H1 (cell line): ENCODE data around the gene ADAMTS16. TPM values are rescaled to one million over a fixed set of nuclear protein-coding genes. Genes with fewer than 3 reads are reported as not detected.

Experiments used
- CTCF ChIA-PET: fragments of 300-600 bp; sonication (Branson Sonifier 250); formaldehyde crosslinking; loops from one replicate; lab custom pipeline; 2021; ENCODE audit not compliant: partially characterized antibody; lab: Charles Lee
- POLR2A ChIA-PET: fragments of 300-600 bp; sonication (Branson Sonifier 250); formaldehyde crosslinking; loops from one replicate; lab custom pipeline; 2021; ENCODE audit warnings: inconsistent platforms; ENCODE audit not compliant: partially characterized antibody; lab: Charles Lee
- DNase-seq, 2 experiments: peaks; one replicate each; pipeline versions ENCODE4 v3.0.0 to v3.0.0-alpha.2; 2010 to 2022; ENCODE audit warnings: low spot score in 2 of 2, low read depth in 1 of 2, mixed read lengths in 1 of 2
- FAIRE-seq: peaks from 2 replicates; lab custom pipeline; 2011; peaks lifted over from hg19 to GRCh38; lab: Jason Lieb, UNC
- H2AFZ ChIP-seq: 2 replicates; pipeline ENCODE4 v1.8.1; 2012; ENCODE audit warnings: low read length, inconsistent platforms
- H2AK5ac ChIP-seq: 2 replicates; pipeline ENCODE4 v1.6.1; 2013; ENCODE audit warnings: low read depth, low read length
- H2BK120ac ChIP-seq: replicated peaks from 2 replicates; pipeline ENCODE3; 2013; ENCODE audit warnings: low read depth, low read length, inconsistent platforms
- H2BK12ac ChIP-seq: 2 replicates; pipeline ENCODE4 v1.6.1; 2013; ENCODE audit warnings: low read depth, low read length
- H2BK15ac ChIP-seq: 2 replicates; pipeline ENCODE4 v1.6.1; 2013; ENCODE audit warnings: low read length
- H2BK20ac ChIP-seq: 2 replicates; pipeline ENCODE4 v1.6.1; 2013; ENCODE audit warnings: low read length
- H2BK5ac ChIP-seq: 2 replicates; pipeline ENCODE4 v1.6.1; 2013; ENCODE audit warnings: low read depth, low read length
- H3K14ac ChIP-seq: 2 replicates; pipeline ENCODE4 v1.6.1; 2013; ENCODE audit warnings: inconsistent platforms; ENCODE audit not compliant: insufficient read length
- H3K18ac ChIP-seq: 2 replicates; pipeline ENCODE4 v1.6.1; 2013; ENCODE audit warnings: low read length; ENCODE audit errors: extremely low read depth
- H3K23ac ChIP-seq: 2 replicates; pipeline ENCODE4 v1.6.1; 2013; ENCODE audit warnings: inconsistent platforms; ENCODE audit not compliant: insufficient read length
- H3K23me2 ChIP-seq: 2 replicates; pipeline ENCODE4 v1.6.1; 2013; ENCODE audit warnings: low read depth, low read length
- H3K27ac ChIP-seq: 2 replicates; pipeline ENCODE4 v1.6.1; 2011; ENCODE audit warnings: low read depth, low read length, inconsistent platforms
- H3K27me3 ChIP-seq, 4 experiments: replicated peaks in 1 of 4; 1 replicate in 1 of 4; 2 replicates in 3 of 4; pipeline versions ENCODE4 v1.6.1 to v1.8.1; 2011 to 2013; ENCODE audit warnings: low read length in 3 of 4, mild to moderate bottlenecking in 3 of 4, inconsistent platforms in 2 of 4, mixed read lengths in 2 of 4, moderate library complexity in 1 of 4; ENCODE audit not compliant: control insufficient read depth in 3 of 4, insufficient read depth in 3 of 4; ENCODE audit errors: extremely low read depth in 1 of 4
- H3K36me3 ChIP-seq, 4 experiments: 2 replicates each; pipeline versions ENCODE4 v1.6.1 to v1.8.1; 2011 to 2013; ENCODE audit warnings: mild to moderate bottlenecking in 4 of 4, low read length in 3 of 4, moderate library complexity in 2 of 4, control low read depth in 1 of 4, inconsistent platforms in 1 of 4; ENCODE audit not compliant: insufficient read depth in 4 of 4, control insufficient read depth in 2 of 4
- H3K4ac ChIP-seq: replicated peaks from 2 replicates; pipeline ENCODE3; 2013; ENCODE audit warnings: low read length, low read depth, mixed read lengths, inconsistent platforms; ENCODE audit not compliant: insufficient read length
- H3K4me1 ChIP-seq, 4 experiments: replicated peaks in 1 of 4; 1 replicate in 1 of 4; 2 replicates in 3 of 4; pipeline versions ENCODE4 v1.6.1 to v1.8.1; 2011 to 2013; ENCODE audit warnings: low read length in 3 of 4, inconsistent platforms in 2 of 4, mixed read lengths in 1 of 4; ENCODE audit not compliant: insufficient read depth in 4 of 4, control insufficient read depth in 3 of 4
- H3K4me2 ChIP-seq, 2 experiments: 2 replicates each; pipeline versions ENCODE4 v1.6.1 to v1.8.1; 2011 to 2013; ENCODE audit warnings: low read depth in 2 of 2, low read length in 2 of 2, control low read depth in 1 of 2, inconsistent platforms in 1 of 2, mild to moderate bottlenecking in 1 of 2; ENCODE audit not compliant: insufficient read depth in 1 of 2
- H3K4me3 ChIP-seq, 4 experiments: fragments of 200-600, 300-600 bp in 1 of 4; sonication (generic), shearing (Covaris generic), sonication (Bioruptor Twin) in 1 of 4; 2 replicates each; pipeline versions ENCODE4 v1.5.1 to v1.8.1; 2011 to 2016; ENCODE audit warnings: low read length in 4 of 4, low read depth in 3 of 4, control low read depth in 2 of 4, inconsistent platforms in 2 of 4, mild to moderate bottlenecking in 2 of 4, mixed read lengths in 1 of 4, moderate library complexity in 1 of 4; ENCODE audit not compliant: insufficient read depth in 2 of 4; ENCODE audit errors: extremely low read depth in 1 of 4
- H3K56ac ChIP-seq: replicated peaks from 2 replicates; pipeline ENCODE3; 2013; ENCODE audit warnings: low read depth, mild to moderate bottlenecking, mixed read lengths, low read length, inconsistent platforms; ENCODE audit not compliant: insufficient read length
- H3K79me1 ChIP-seq: 2 replicates; pipeline ENCODE4 v1.6.1; 2013; ENCODE audit warnings: low read depth, low read length, control low read depth
- H3K79me2 ChIP-seq, 2 experiments: 2 replicates each; pipeline versions ENCODE4 v1.6.1 to v1.8.1; 2012 to 2013; ENCODE audit warnings: low read length in 2 of 2, mild to moderate bottlenecking in 2 of 2, inconsistent platforms in 1 of 2; ENCODE audit not compliant: insufficient read depth in 2 of 2, control insufficient read depth in 1 of 2
- H3K9ac ChIP-seq, 4 experiments: replicated peaks in 1 of 4; 1 replicate in 1 of 4; 2 replicates in 3 of 4; pipeline versions ENCODE4 v1.6.1 to v1.8.1; 2011 to 2013; ENCODE audit warnings: low read depth in 3 of 4, low read length in 3 of 4, control low read depth in 2 of 4, mild to moderate bottlenecking in 2 of 4, moderate library complexity in 2 of 4, inconsistent platforms in 1 of 4; ENCODE audit errors: extremely low read depth in 1 of 4
- H3K9me3 ChIP-seq, 2 experiments: 2 replicates each; pipeline versions ENCODE4 v1.6.1 to v1.8.1; 2012 to 2013; ENCODE audit warnings: mild to moderate bottlenecking in 2 of 2, moderate library complexity in 2 of 2, control low read depth in 1 of 2, inconsistent platforms in 1 of 2, low read depth in 1 of 2, low read length in 1 of 2, mixed read lengths in 1 of 2; ENCODE audit not compliant: insufficient read depth in 2 of 2
- H4K20me1 ChIP-seq, 2 experiments: replicated peaks in 1 of 2; 2 replicates each; pipeline versions ENCODE3 to v1.8.1; 2011 to 2013; ENCODE audit warnings: inconsistent platforms in 2 of 2, low read length in 2 of 2, mild to moderate bottlenecking in 1 of 2; ENCODE audit not compliant: insufficient read depth in 2 of 2, control insufficient read depth in 1 of 2
- H4K5ac ChIP-seq: 2 replicates; pipeline ENCODE4 v1.6.1; 2013; ENCODE audit warnings: low read length, low read depth, mixed read lengths, inconsistent platforms; ENCODE audit not compliant: insufficient read length
- H4K8ac ChIP-seq: 2 replicates; pipeline ENCODE4 v1.8.0; 2013; ENCODE audit warnings: mild to moderate bottlenecking, moderate library complexity, low read length, inconsistent platforms; ENCODE audit not compliant: insufficient read depth; ENCODE audit errors: extremely low read depth
- H4K91ac ChIP-seq: replicated peaks from 2 replicates; pipeline ENCODE3; 2013; ENCODE audit warnings: low read length, mixed read lengths, inconsistent platforms; ENCODE audit not compliant: insufficient read length
- BACH1 ChIP-seq: IDR thresholded peaks from 2 replicates; pipeline ENCODE4 v1.6.1; 2012; ENCODE audit warnings: low read length, improper control_type of control experiment
- CEBPB ChIP-seq: IDR thresholded peaks from 2 replicates; pipeline ENCODE4 v1.6.1; 2012; ENCODE audit warnings: low read depth, low read length
- CREB1 ChIP-seq: IDR thresholded peaks from 2 replicates; pipeline ENCODE4 v1.6.1; 2012; ENCODE audit warnings: inconsistent platforms
- GABPA ChIP-seq: IDR thresholded peaks from 2 replicates; pipeline ENCODE4 v1.6.1; 2011; ENCODE audit warnings: mild to moderate bottlenecking, low read length, moderate library complexity, borderline replicate concordance; ENCODE audit not compliant: insufficient read depth
- HDAC6 ChIP-seq: IDR thresholded peaks from one replicate; pipeline ENCODE4 v1.7.1; 2012; ENCODE audit warnings: low read depth, mild to moderate bottlenecking, inconsistent platforms, low read length, moderate library complexity
- POLR2A ChIP-seq, 2 experiments: IDR thresholded peaks; 1 replicate in 1 of 2; 2 replicates in 1 of 2; pipeline ENCODE4 v1.6.1; 2011; ENCODE audit warnings: low read depth in 2 of 2, low read length in 2 of 2, mild to moderate bottlenecking in 2 of 2; ENCODE audit errors: control extremely low read depth in 1 of 2
- RBBP5 ChIP-seq: IDR thresholded peaks from 2 replicates; pipeline ENCODE4 v1.7.1; 2012; ENCODE audit warnings: low read depth, mild to moderate bottlenecking, inconsistent platforms, low read length, moderate library complexity, borderline replicate concordance
- RNF2 ChIP-seq: fragments of 200-900, 300-1000 bp; sonication (generic); IDR thresholded peaks from 2 replicates; pipeline ENCODE4 v1.7.1; 2016; ENCODE audit warnings: borderline replicate concordance, low read depth, mild to moderate bottlenecking, antibody characterized with exemption, low read length; ENCODE audit not compliant: poor library complexity, severe bottlenecking; ENCODE audit errors: missing control alignments
- RXRA ChIP-seq: IDR thresholded peaks from 2 replicates; pipeline ENCODE4 v1.6.1; 2011; ENCODE audit warnings: low read depth, mild to moderate bottlenecking, low read length, moderate library complexity; ENCODE audit not compliant: insufficient read depth
- SIN3A ChIP-seq, 2 experiments: IDR thresholded peaks in 1 of 2; conservative IDR thresholded peaks in 1 of 2; 2 replicates each; pipeline ENCODE4 v1.6.1; 2011 to 2012; ENCODE audit warnings: low read length in 2 of 2, improper control_type of control experiment in 1 of 2, low read depth in 1 of 2, mild to moderate bottlenecking in 1 of 2
- SIX5 ChIP-seq: IDR thresholded peaks from 2 replicates; pipeline ENCODE4 v1.6.1; 2011; ENCODE audit warnings: mild to moderate bottlenecking, low read depth, low read length
- TAF1 ChIP-seq: IDR thresholded peaks from 2 replicates; pipeline ENCODE4 v1.6.1; 2011; ENCODE audit warnings: mild to moderate bottlenecking, low read depth, low read length
- TCF12 ChIP-seq: IDR thresholded peaks from 2 replicates; pipeline ENCODE4 v1.6.1; 2011; ENCODE audit warnings: low read depth, mild to moderate bottlenecking, low read length
- YY1 ChIP-seq: IDR thresholded peaks from 2 replicates; pipeline ENCODE4 v1.6.1; 2011; ENCODE audit warnings: low read depth, mild to moderate bottlenecking, low read length
- WGBS, 2 experiments: shearing (Covaris generic) in 1 of 2; methylation state at CpG; one replicate each; pipeline versions ENCODE4 v1.1.6 to v1.1.7; 2013 to 2015; ENCODE audit warnings: low lambda C conversion rate in 2 of 2, mixed read lengths in 2 of 2, inconsistent platforms in 1 of 2, low coverage in 1 of 2, missing lambda C conversion rate in 1 of 2; ENCODE audit not compliant: insufficient replicate concordance in 2 of 2, insufficient coverage in 1 of 2, insufficient read length in 1 of 2; ENCODE audit errors: extremely low coverage in 1 of 2, missing lambda C conversion rate in 1 of 2; 5-methylcytosine and 5-hydroxymethylcytosine counted together
- polyA plus RNA-seq, 7 experiments: library from polyadenylated mRNA; depleted of rRNA in 3 of 7; stranded (reverse) in 5 of 7; unstranded in 2 of 7; fragments of >200 nt in 5 of 7; fragments of 200-250 nt in 2 of 7; gene quantifications; 1 replicate in 5 of 7; 2 replicates in 1 of 7; 4 replicates in 1 of 7; pipeline versions ENCODE4 v1.2.1 to v1.2.3, GENCODE V29; 2011 to 2013; ENCODE audit warnings: missing spikeins in 2 of 7, mixed read lengths in 2 of 7
- total RNA-seq: library from RNA; stranded (reverse); fragmentation: NEBNext Ultra II Directional; extraction: Animal tissue kit (Norgen Biotek cat#: 25700); gene quantifications from 2 replicates; pipeline ENCODE4 v1.2.1, GENCODE V29; 2021
- TF ChIP-seq, protein P1 (sequence below): IDR thresholded peaks from 2 replicates; pipeline ENCODE4 v1.6.1; 2011; ENCODE audit warnings: low read depth, mild to moderate bottlenecking, low read length; ENCODE audit not compliant: insufficient read depth

Gene ADAMTS16
- total and polyA plus RNA-seq, 2 of the 8 experiments (the other 6 are each of a cell fraction or from before 2014, with no cell fraction given), result 3.7 to 16.0 TPM

DNA sequence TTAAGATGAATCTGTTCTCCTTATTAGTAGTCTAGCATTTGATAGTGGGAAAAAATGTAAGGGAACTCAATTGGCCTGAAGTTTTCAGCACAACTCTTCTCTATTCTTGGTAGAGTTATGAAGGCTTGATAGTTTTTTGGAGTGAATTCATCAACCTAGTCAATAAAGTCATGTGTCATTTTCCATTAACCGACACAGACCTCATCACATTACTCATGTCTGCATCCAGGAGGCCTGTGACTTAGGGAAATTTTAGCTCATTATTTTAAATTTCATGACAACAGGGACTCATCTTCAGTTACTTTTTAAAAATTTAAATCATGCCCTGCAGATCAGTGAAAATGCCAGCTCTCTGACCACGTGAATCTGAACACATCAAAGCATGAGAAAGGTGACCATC is 63.3 kb downstream of the ADAMTS16 start:
- Histone ChIP-seq H4K8ac (no peak overlapping the region), H3K4ac (no peak overlapping the region), H4K91ac (no peak overlapping the region), H4K20me1 (no peaks in the 10 kb centered on the region), H3K27ac (no peak overlapping the region), H2AFZ (no peak overlapping the region), H2BK5ac (no peak overlapping the region), H3K36me3 (peaks cover 0 to 5% (median 0%) of the 10 kb centered on the region in 4 experiments; a peak in 2 of 8 replicates), H3K79me2 (no peaks in the 10 kb centered on the region), H3K9me3 (no peaks in the 10 kb centered on the region), H3K27me3 (no peaks in the 10 kb centered on the region), H3K56ac (no peak overlapping the region), H3K23ac (no peak overlapping the region), H3K79me1 (no peaks in the 10 kb centered on the region; the same call in 1 of the 2 replicates), H2BK20ac (no peak overlapping the region), H2BK12ac (no peak overlapping the region), H3K4me2 (no peak overlapping the region), H3K4me1 (peaks cover 3 to 11% (median 7%) of the 10 kb centered on the region in 4 experiments; a peak in 6 of 7 replicates), H3K9ac (no peak overlapping the region), H4K5ac (no peak overlapping the region), H3K18ac (no peak overlapping the region), H2BK15ac (no peak overlapping the region), H3K14ac (no peak overlapping the region), H2BK120ac (no peak overlapping the region), H3K4me3 (no peak overlapping the region), H2AK5ac (no peak overlapping the region), H3K23me2 (no peaks in the 10 kb centered on the region)
- DNase-seq, result no peak
- ChIA-PET POLR2A (no interaction called here), CTCF (interaction anchor here (0.7 kb wide), 1 partner anchor 15 kb away, joined by 4 read pairs; no protein-coding TSS in a partner anchor)
- WGBS, 2 experiments, result 81% methylated on average over 2 of the region's 2 CpGs; no CpG with 5 or more reads in 1 of the 2 experiments
- FAIRE-seq, result no peak
- TF ChIP-seq, protein P1, sequence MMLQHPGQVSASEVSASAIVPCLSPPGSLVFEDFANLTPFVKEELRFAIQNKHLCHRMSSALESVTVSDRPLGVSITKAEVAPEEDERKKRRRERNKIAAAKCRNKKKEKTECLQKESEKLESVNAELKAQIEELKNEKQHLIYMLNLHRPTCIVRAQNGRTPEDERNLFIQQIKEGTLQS, result no peak
- TF ChIP-seq YY1, result no peak
- TF ChIP-seq CEBPB, result no peak
- no peak for TF ChIP-seq SIN3A (conservative IDR thresholded peaks at IDR 0.05 in 1 of 2, IDR thresholded peaks at IDR 0.05 in 1 of 2; ENCODE audit: low read depth in 1 of 2, low read length in 2 of 2)
- no peak for TF ChIP-seq POLR2A (IDR thresholded peaks at IDR 0.05; ENCODE audit: control extremely low read depth in 1 of 2, low read depth in 2 of 2, low read length in 2 of 2)
- no peak for TF ChIP-seq RBBP5
- no peak for TF ChIP-seq RXRA
- TF ChIP-seq GABPA, result no peak
- TF ChIP-seq SIX5, result no peak
- no peak for TF ChIP-seq RNF2
- TF ChIP-seq BACH1, result no peak
- TF ChIP-seq CREB1, result no peak
- TF ChIP-seq TAF1, result no peak
- TF ChIP-seq TCF12, result no peak
- no peak for TF ChIP-seq HDAC6
